Smooth muscle cell (in vitro differentiated cells): ENCODE measurements around the gene C16orf74. TPM values are rescaled to one million over a fixed set of nuclear protein-coding genes. Genes with fewer than 3 reads are reported as not detected.

Experiments used
- DNase-seq: peaks from one replicate; lab custom pipeline; 2025; ENCODE audit not compliant: unreplicated experiment; lab: John Stamatoyannopoulos, UW
- H2AFZ ChIP-seq: fragments of 200-600 bp; sonication (generic); 2 replicates; pipeline ENCODE4 v1.6.0; 2016; ENCODE audit warnings: antibody characterized with exemption, low read depth, mild to moderate bottlenecking
- H3F3A ChIP-seq: fragments of 200-600 bp; sonication (generic); 2 replicates; pipeline ENCODE4 v1.6.0; 2017; ENCODE audit warnings: antibody characterized with exemption, low read depth
- H3K27ac ChIP-seq: fragments of 200-600 bp; sonication (generic); 2 replicates; pipeline ENCODE4 v1.5.1; 2016; ENCODE audit warnings: low read depth, mild to moderate bottlenecking
- H3K27me3 ChIP-seq: fragments of 200-600 bp; sonication (generic); 2 replicates; pipeline ENCODE4 v1.6.1; 2016; ENCODE audit warnings: low read depth, mild to moderate bottlenecking
- H3K36me3 ChIP-seq: fragments of 200-600 bp; sonication (generic); 2 replicates; pipeline ENCODE4 v1.5.1; 2016; ENCODE audit warnings: low read depth
- H3K4me1 ChIP-seq: fragments of 200-600 bp; sonication (generic); 2 replicates; pipeline ENCODE4 v1.5.1; 2016; ENCODE audit warnings: low read depth
- H3K4me2 ChIP-seq: fragments of 200-600 bp; sonication (generic); 2 replicates; pipeline ENCODE4 v1.6.0; 2016; ENCODE audit warnings: mild to moderate bottlenecking
- H3K4me3 ChIP-seq: fragments of 200-600 bp; sonication (generic); 2 replicates; pipeline ENCODE4 v1.5.1; 2016; ENCODE audit warnings: mild to moderate bottlenecking
- H3K79me2 ChIP-seq: fragments of 200-600 bp; sonication (generic); 2 replicates; pipeline ENCODE4 v1.6.0; 2016; ENCODE audit warnings: low read depth, mild to moderate bottlenecking
- H3K9ac ChIP-seq: fragments of 200-600 bp; sonication (generic); 2 replicates; pipeline ENCODE4 v1.6.0; 2016; ENCODE audit warnings: low read depth
- H3K9me3 ChIP-seq: fragments of 200-600 bp; sonication (generic); replicated peaks from 2 replicates; pipeline ENCODE4 v1.5.1; 2016; ENCODE audit warnings: low read depth
- H4K20me1 ChIP-seq: fragments of 200-600 bp; sonication (generic); 2 replicates; pipeline ENCODE4 v1.6.0; 2016; ENCODE audit warnings: low read depth
- WGBS: methylation state at CpG from one replicate; pipeline ENCODE4 v1.1.7; 2016; ENCODE audit warnings: low lambda C conversion rate; 5-methylcytosine and 5-hydroxymethylcytosine counted together
- polyA plus RNA-seq: library from polyadenylated mRNA; unstranded; fragments of >200 nt; fragmentation: Nextera tagmentation; extraction: Ambion mirVana; gene quantifications from 2 replicates; pipeline ENCODE4 v1.2.1, GENCODE V29; 2016
- total RNA-seq: library from RNA; depleted of rRNA; stranded (reverse); fragments of >200 nt; gene quantifications from 2 replicates; pipeline ENCODE4 v1.2.3, GENCODE V29; 2014
- TF ChIP-seq, protein P1 (sequence below): fragments of 200-600 bp; sonication (generic); IDR thresholded peaks from 2 replicates; pipeline ENCODE4 v1.5.1; 2017; ENCODE audit warnings: borderline replicate concordance, mild to moderate bottlenecking, antibody characterized with exemption; ENCODE audit not compliant: insufficient read depth, poor library complexity, severe bottlenecking

C16orf74 gene
- total and polyA plus RNA-seq, 2 experiments from 2014 or later, result 0.31 to 1.7 TPM

DNA sequence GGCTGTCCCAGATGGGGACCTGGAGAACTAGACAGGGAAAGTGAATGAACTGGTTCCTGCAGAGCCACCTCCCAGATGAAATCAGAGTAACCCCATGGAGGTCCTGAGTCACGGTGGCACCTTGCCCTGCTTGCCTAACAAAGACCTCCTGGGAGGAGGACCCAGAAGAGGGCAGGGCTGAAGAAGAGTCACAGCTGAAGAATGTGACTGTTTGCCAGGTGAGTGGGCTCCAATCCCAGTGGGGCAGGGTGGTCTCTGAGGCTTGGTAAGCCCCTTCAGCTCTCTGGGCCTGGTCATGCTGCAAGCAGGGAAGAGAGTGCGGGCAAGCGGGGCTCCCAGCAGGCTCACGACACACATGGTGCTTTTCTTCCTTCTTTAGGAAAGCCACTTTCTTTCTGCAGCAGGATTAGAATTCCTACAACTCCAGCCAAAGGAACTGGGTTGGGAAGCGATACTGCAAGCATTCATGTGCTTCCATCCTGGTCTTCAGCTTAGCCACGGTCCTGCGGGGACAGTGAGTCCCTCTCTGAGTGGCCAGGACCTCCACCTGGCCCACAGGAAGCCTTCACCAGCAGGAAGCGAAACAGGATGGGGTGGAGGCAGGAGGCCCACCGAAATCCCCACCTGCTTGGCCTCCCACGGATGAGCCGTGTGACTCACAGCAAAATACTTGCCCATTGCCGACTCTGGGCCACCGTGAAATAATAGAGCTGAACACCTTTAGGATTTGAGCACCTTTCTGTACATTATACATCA lies 4.3 kb downstream of the C16orf74 start:
- no peak overlapping the region for H2AFZ ChIP-seq
- no peak overlapping the region for H3K4me3 ChIP-seq
- no peaks in the 10 kb centered on the region for H4K20me1 ChIP-seq
- H3K9me3 ChIP-seq, result no peaks in the 10 kb centered on the region
- H3K4me2 ChIP-seq, result no peak overlapping the region
- peaks cover 18% of the 10 kb centered on the region for H3K4me1 ChIP-seq
- H3K9ac ChIP-seq, result no peak overlapping the region
- H3K79me2 ChIP-seq, result no peaks in the 10 kb centered on the region
- H3K36me3 ChIP-seq, result no peaks in the 10 kb centered on the region
- peaks cover 17% of the 10 kb centered on the region for H3K27me3 ChIP-seq
- TF ChIP-seq, protein P1, sequence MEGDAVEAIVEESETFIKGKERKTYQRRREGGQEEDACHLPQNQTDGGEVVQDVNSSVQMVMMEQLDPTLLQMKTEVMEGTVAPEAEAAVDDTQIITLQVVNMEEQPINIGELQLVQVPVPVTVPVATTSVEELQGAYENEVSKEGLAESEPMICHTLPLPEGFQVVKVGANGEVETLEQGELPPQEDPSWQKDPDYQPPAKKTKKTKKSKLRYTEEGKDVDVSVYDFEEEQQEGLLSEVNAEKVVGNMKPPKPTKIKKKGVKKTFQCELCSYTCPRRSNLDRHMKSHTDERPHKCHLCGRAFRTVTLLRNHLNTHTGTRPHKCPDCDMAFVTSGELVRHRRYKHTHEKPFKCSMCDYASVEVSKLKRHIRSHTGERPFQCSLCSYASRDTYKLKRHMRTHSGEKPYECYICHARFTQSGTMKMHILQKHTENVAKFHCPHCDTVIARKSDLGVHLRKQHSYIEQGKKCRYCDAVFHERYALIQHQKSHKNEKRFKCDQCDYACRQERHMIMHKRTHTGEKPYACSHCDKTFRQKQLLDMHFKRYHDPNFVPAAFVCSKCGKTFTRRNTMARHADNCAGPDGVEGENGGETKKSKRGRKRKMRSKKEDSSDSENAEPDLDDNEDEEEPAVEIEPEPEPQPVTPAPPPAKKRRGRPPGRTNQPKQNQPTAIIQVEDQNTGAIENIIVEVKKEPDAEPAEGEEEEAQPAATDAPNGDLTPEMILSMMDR, result no peak
- H3F3A ChIP-seq, result no peaks in the 10 kb centered on the region
- peak overlapping the region; percentile 50 for H3K27ac ChIP-seq
- 62% methylated on average over 13 of the region's 13 CpGs for WGBS
- DNase-seq, result no peak

DNA sequence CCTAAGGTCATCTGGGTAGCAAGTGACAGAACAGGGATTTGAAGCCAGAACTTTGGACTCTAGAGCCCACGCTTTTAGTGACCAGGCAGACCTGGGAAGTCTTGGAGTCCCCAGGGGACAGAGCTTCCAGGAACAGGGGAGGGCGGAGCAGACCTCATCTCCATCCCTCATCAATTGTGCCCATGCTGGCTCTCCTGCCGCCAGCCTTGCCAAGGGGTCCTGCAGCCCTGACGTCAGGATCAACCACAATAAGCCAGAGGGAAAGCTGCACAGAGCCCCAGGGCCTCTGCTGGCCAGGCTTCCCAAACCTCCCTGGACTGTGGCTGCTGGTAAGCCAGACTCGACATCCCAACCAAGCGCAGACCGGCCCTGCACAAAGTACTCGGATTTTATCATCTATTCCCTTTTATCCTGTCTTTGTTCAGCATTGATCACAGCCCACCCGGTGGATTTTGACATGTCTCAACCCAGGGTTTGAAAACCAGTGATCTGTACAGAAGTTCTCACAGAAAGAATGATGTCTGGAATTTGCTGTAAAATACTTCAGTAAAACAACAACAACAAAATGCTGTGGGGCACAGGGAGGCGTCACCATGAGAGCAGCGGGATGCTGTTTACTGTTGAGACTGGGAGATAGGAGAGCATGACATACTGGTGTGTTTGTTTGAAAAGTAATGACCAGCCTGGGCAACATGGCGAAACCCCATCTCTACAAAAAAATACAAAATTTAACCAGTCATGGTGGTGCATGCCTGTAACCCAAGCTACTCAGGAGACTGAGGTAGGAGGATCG lies 11.8 kb downstream of the C16orf74 start:
- 60% methylated on average over 13 of the region's 13 CpGs for WGBS
- Histone ChIP-seq H3K9me3 (no peaks in the 10 kb centered on the region), H4K20me1 (no peaks in the 10 kb centered on the region), H3K9ac (no peak overlapping the region), H3F3A (no peaks in the 10 kb centered on the region), H3K36me3 (no peaks in the 10 kb centered on the region), H3K27ac (no peak overlapping the region), H2AFZ (no peak overlapping the region), H3K4me1 (no peaks in the 10 kb centered on the region), H3K79me2 (no peaks in the 10 kb centered on the region), H3K4me3 (no peak overlapping the region), H3K27me3 (no peaks in the 10 kb centered on the region), H3K4me2 (no peak overlapping the region)
- DNase-seq, result no peak
- TF ChIP-seq, protein P1, result no peak

DNA sequence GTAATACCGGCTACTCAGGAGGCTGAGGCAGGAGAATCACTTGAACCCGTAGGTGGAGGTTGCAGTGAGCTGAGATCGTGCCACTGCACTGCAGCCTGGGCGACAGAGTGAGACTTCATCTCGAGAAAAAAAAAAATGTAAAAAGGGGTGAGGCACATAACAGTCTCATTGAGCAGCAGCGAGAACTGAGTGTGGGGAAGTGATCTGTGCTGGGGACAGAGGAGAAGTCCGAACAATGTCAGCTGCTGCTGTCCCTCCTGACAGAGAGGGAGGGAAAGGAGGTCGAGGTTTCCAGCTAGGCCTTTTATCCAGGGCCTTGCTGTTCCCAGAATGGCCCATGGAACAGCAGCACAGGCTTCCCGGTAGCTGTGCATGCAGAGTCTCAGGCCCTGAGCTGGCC lies 14.0 kb downstream of the C16orf74 start:
- Histone ChIP-seq H3K4me2 (no peak overlapping the region), H2AFZ (no peak overlapping the region), H3K36me3 (no peaks in the 10 kb centered on the region), H3K9me3 (no peaks in the 10 kb centered on the region), H3K4me1 (no peaks in the 10 kb centered on the region), H3K27ac (no peak overlapping the region), H3K79me2 (no peaks in the 10 kb centered on the region), H3K9ac (no peak overlapping the region), H4K20me1 (no peaks in the 10 kb centered on the region), H3F3A (no peaks in the 10 kb centered on the region), H3K4me3 (no peak overlapping the region), H3K27me3 (no peaks in the 10 kb centered on the region)
- 95% methylated on average over 9 of the region's 9 CpGs for WGBS
- DNase-seq, result no peak
- TF ChIP-seq, protein P1, result no peak
